ENCODE data around the gene THOC3.
A peak's percentile ranks its signal among the peaks of the same experiment; 100 is the strongest.
"Not testable (repeated sequence)": the region's sequence is repeated elsewhere in the genome, so short reads cannot be mapped to it uniquely, and the experiment has no call there.

The THOC3 gene

GRCh38 chr5:175958515-175958914 lies 9.6 kb downstream of the THOC3 start:
- H3K27ac Mint-ChIP-seq, result not testable (repeated sequence)
- peak; percentile 26 for ATAC-seq

GRCh38 chr5:175954107-175954506 lies 14.0 kb downstream of the THOC3 start:
- not testable (repeated sequence) for H3K4me1 Mint-ChIP-seq; H3K9me3 Mint-ChIP-seq; H3K27ac Mint-ChIP-seq; H3K4me3 Mint-ChIP-seq; DNase-seq; H3K36me3 Mint-ChIP-seq (ENCODE audit: low read depth); ATAC-seq; H3K27me3 Mint-ChIP-seq

More at GRCh38 chr5:175958515-175958914, 9.6 kb downstream of the THOC3 start:
- H3K9me3 Mint-ChIP-seq; DNase-seq; H3K27me3 Mint-ChIP-seq; H3K4me1 Mint-ChIP-seq; H3K4me3 Mint-ChIP-seq; H3K36me3 Mint-ChIP-seq (ENCODE audit: low read depth): not testable (repeated sequence)

- H3K4me1 Mint-ChIP-seq; H3K9me3 Mint-ChIP-seq; H3K36me3 Mint-ChIP-seq (ENCODE audit: low read depth); DNase-seq; ATAC-seq; H3K4me3 Mint-ChIP-seq; H3K27ac Mint-ChIP-seq; H3K27me3 Mint-ChIP-seq: not testable (repeated sequence)
Observed at GRCh38 chr5:175952810-175953209, 15.3 kb downstream of the THOC3 start.

- not testable (repeated sequence) for DNase-seq; H3K4me3 Mint-ChIP-seq; H3K27ac Mint-ChIP-seq; H3K9me3 Mint-ChIP-seq; H3K27me3 Mint-ChIP-seq; H3K36me3 Mint-ChIP-seq (ENCODE audit: low read depth); H3K4me1 Mint-ChIP-seq
- ATAC-seq, result peak; percentile 71
Observed at GRCh38 chr5:175951339-175951969, 16.7 kb downstream of the THOC3 start.

- not testable (repeated sequence) for ATAC-seq; H3K4me1 Mint-ChIP-seq; H3K27ac Mint-ChIP-seq; H3K36me3 Mint-ChIP-seq (ENCODE audit: low read depth); H3K27me3 Mint-ChIP-seq; H3K4me3 Mint-ChIP-seq; H3K9me3 Mint-ChIP-seq; DNase-seq
Observed at GRCh38 chr5:175948329-175949108, 19.6 kb downstream of the THOC3 start.

- not testable (repeated sequence) for H3K4me1 Mint-ChIP-seq; DNase-seq; H3K9me3 Mint-ChIP-seq; H3K27me3 Mint-ChIP-seq; H3K36me3 Mint-ChIP-seq (ENCODE audit: low read depth); ATAC-seq; H3K27ac Mint-ChIP-seq; H3K4me3 Mint-ChIP-seq
Observed at GRCh38 chr5:175943253-175943652, 24.9 kb downstream of the THOC3 start.

- H3K27ac Mint-ChIP-seq, ATAC-seq: not testable (repeated sequence)
Observed at GRCh38 chr5:175940632-175941031, 27.5 kb downstream of the THOC3 start.

GRCh38 chr5:175938489-175938888 lies 29.6 kb downstream of the THOC3 start:
- not testable (repeated sequence) for H3K27ac Mint-ChIP-seq; H3K4me3 Mint-ChIP-seq; ATAC-seq; H3K36me3 Mint-ChIP-seq (ENCODE audit: low read depth); H3K9me3 Mint-ChIP-seq; H3K27me3 Mint-ChIP-seq; H3K4me1 Mint-ChIP-seq; DNase-seq

More at GRCh38 chr5:175940632-175941031, 27.5 kb downstream of the THOC3 start:
- not testable (repeated sequence) for DNase-seq; H3K9me3 Mint-ChIP-seq; H3K4me1 Mint-ChIP-seq; H3K4me3 Mint-ChIP-seq; H3K27me3 Mint-ChIP-seq; H3K36me3 Mint-ChIP-seq (ENCODE audit: low read depth)

- not testable (repeated sequence) for H3K36me3 Mint-ChIP-seq (ENCODE audit: low read depth); DNase-seq; ATAC-seq; H3K27me3 Mint-ChIP-seq; H3K4me1 Mint-ChIP-seq; H3K27ac Mint-ChIP-seq; H3K4me3 Mint-ChIP-seq; H3K9me3 Mint-ChIP-seq
Observed at GRCh38 chr5:175928752-175929151, 39.4 kb downstream of the THOC3 start.

GRCh38 chr5:175925106-175925505 lies 43.0 kb downstream of the THOC3 start:
- not testable (repeated sequence) for H3K4me3 Mint-ChIP-seq; H3K9me3 Mint-ChIP-seq; DNase-seq; H3K4me1 Mint-ChIP-seq; H3K27ac Mint-ChIP-seq; ATAC-seq; H3K27me3 Mint-ChIP-seq; H3K36me3 Mint-ChIP-seq (ENCODE audit: low read depth)

GRCh38 chr5:175922192-175922885 lies 45.8 kb downstream of the THOC3 start:
- no peak overlapping the region for H3K4me3 Mint-ChIP-seq
- no peak for DNase-seq
- H3K27ac Mint-ChIP-seq, result no peak overlapping the region
- ATAC-seq, result no peak
- peaks cover 5% of the 10 kb centered on the region for H3K36me3 Mint-ChIP-seq (ENCODE audit: low read depth)
- H3K4me1 Mint-ChIP-seq, result no peaks in the 10 kb centered on the region
- H3K9me3 Mint-ChIP-seq, result no peaks in the 10 kb centered on the region
- no peaks in the 10 kb centered on the region for H3K27me3 Mint-ChIP-seq

- H3K27ac Mint-ChIP-seq, result no peak overlapping the region
- H3K36me3 Mint-ChIP-seq (ENCODE audit: low read depth), result peaks cover 13% of the 10 kb centered on the region
- no peaks in the 10 kb centered on the region for H3K27me3 Mint-ChIP-seq
- ATAC-seq, result no peak
- H3K9me3 Mint-ChIP-seq, result no peaks in the 10 kb centered on the region
- H3K4me1 Mint-ChIP-seq, result no peaks in the 10 kb centered on the region
- DNase-seq, result no peak
- H3K4me3 Mint-ChIP-seq, result no peak overlapping the region
Observed at GRCh38 chr5:175921061-175921730, 46.9 kb downstream of the THOC3 start.

GRCh38 chr5:175920231-175920811 lies 47.8 kb downstream of the THOC3 start:
- peaks cover 13% of the 10 kb centered on the region for H3K36me3 Mint-ChIP-seq (ENCODE audit: low read depth)
- H3K4me3 Mint-ChIP-seq, result no peak overlapping the region
- no peak for ATAC-seq

More at GRCh38 chr5:175920231-175920811, 47.8 kb downstream of the THOC3 start:
- Mint-ChIP-seq H3K27me3 (no peaks in the 10 kb centered on the region), H3K9me3 (no peaks in the 10 kb centered on the region), H3K27ac (no peak overlapping the region), H3K4me1 (peaks cover 8% of the 10 kb centered on the region)
- DNase-seq, result no peak

Measured in activated naive CD8-positive, alpha-beta T cell treated with anti-CD3 and anti-CD28 coated beads, Interleukin-2, amount 50 U/mL, for 24 hours (primary cell).